Measurements from ENCODE around the gene WDR70.
A peak's percentile ranks its signal among the peaks of the same experiment; 100 is the strongest.
"Not testable (repeated sequence)": the region's sequence is repeated elsewhere in the genome, so short reads cannot be mapped to it uniquely, and the experiment has no call there.

The WDR70 gene

GRCh38 chr5:37379100-37379628 lies at the start of gene WDR70:
Gene WDR70 (plus strand): TSS chr5:37379318. CDS start chr5:37379368, 50 bp downstream.
- peak; percentile 67 for DNase-seq (ENCODE audit: low read depth, low spot score)

- not testable (repeated sequence) for DNase-seq (ENCODE audit: low read depth, low spot score)
These were observed 44.4 kb upstream of the WDR70 start for GRCh38 chr5:37334754-37335153.

GRCh38 chr5:37342741-37343140 lies 36.4 kb upstream of the WDR70 start:
- DNase-seq (ENCODE audit: low read depth, low spot score), result not testable (repeated sequence)

GRCh38 chr5:37355161-37355560 lies 24.0 kb upstream of the WDR70 start:
- DNase-seq (ENCODE audit: low read depth, low spot score), result no peak

- no peak for DNase-seq (ENCODE audit: low read depth, low spot score)
These were observed 8.6 kb upstream of the WDR70 start for GRCh38 chr5:37370550-37370863.

GRCh38 chr5:37370864-37371726 lies 8.0 kb upstream of the WDR70 start, which contains the start of gene NUP155:
Gene NUP155 (minus strand): TSS chr5:37371106. CDS start chr5:37370977, 129 bp downstream.
- peak; percentile 89 for DNase-seq (ENCODE audit: low read depth, low spot score)

- DNase-seq (ENCODE audit: low read depth, low spot score), result no peak
These were observed 4.0 kb upstream of the WDR70 start for GRCh38 chr5:37375091-37375490.

- DNase-seq (ENCODE audit: low read depth, low spot score), result not testable (repeated sequence)
These were observed 1.1 kb upstream of the WDR70 start for GRCh38 chr5:37378066-37378465.

GRCh38 chr5:37391591-37391990 lies 12.5 kb downstream of the WDR70 start:
- no peak for DNase-seq (ENCODE audit: low read depth, low spot score)

- DNase-seq (ENCODE audit: low read depth, low spot score), result no peak
These were observed 17.2 kb downstream of the WDR70 start for GRCh38 chr5:37396352-37396751.

- no peak for DNase-seq (ENCODE audit: low read depth, low spot score)
These were observed 21.4 kb downstream of the WDR70 start for GRCh38 chr5:37400501-37400900.

GRCh38 chr5:37412515-37412914 lies 33.4 kb downstream of the WDR70 start:
- no peak for DNase-seq (ENCODE audit: low read depth, low spot score)

GRCh38 chr5:37415456-37415855 lies 36.3 kb downstream of the WDR70 start:
- not testable (repeated sequence) for DNase-seq (ENCODE audit: low read depth, low spot score)

- DNase-seq (ENCODE audit: low read depth, low spot score), result no peak
These were observed 38.2 kb downstream of the WDR70 start for GRCh38 chr5:37417347-37417746.

GRCh38 chr5:37424441-37424840 lies 45.3 kb downstream of the WDR70 start:
- DNase-seq (ENCODE audit: low read depth, low spot score), result no peak

- DNase-seq (ENCODE audit: low read depth, low spot score), result no peak
These were observed 48.9 kb downstream of the WDR70 start for GRCh38 chr5:37428044-37428443.

- no peak for DNase-seq (ENCODE audit: low read depth, low spot score)
These were observed 56.1 kb downstream of the WDR70 start for GRCh38 chr5:37435261-37435660.

GRCh38 chr5:37436146-37436934 lies 57.2 kb downstream of the WDR70 start:
- no peak for DNase-seq (ENCODE audit: low read depth, low spot score)

- DNase-seq (ENCODE audit: low read depth, low spot score), result no peak
These were observed 58.6 kb downstream of the WDR70 start for GRCh38 chr5:37437711-37438110.

GRCh38 chr5:37445783-37446182 lies 66.7 kb downstream of the WDR70 start:
- DNase-seq (ENCODE audit: low read depth, low spot score), result not testable (repeated sequence)

- DNase-seq (ENCODE audit: low read depth, low spot score), result no peak
These were observed 69.8 kb downstream of the WDR70 start for GRCh38 chr5:37448941-37449340.

GRCh38 chr5:37451991-37452390 lies 72.9 kb downstream of the WDR70 start:
- not testable (repeated sequence) for DNase-seq (ENCODE audit: low read depth, low spot score)
